HG03442 (cell line): ENCODE results near the gene IRGC.
"Not testable (repeated sequence)": the region's sequence is repeated elsewhere in the genome, so short reads cannot be mapped to it uniquely, and the experiment has no call there.

ENCODE experiments used
- ATAC-seq: cut with Tn5 transposase; IDR thresholded peaks from one replicate; pipeline ENCODE4 v1.9.1; 2021; ENCODE audit warnings: mild to moderate bottlenecking, moderate library complexity; ENCODE audit not compliant: unreplicated experiment

IRGC gene

DNA sequence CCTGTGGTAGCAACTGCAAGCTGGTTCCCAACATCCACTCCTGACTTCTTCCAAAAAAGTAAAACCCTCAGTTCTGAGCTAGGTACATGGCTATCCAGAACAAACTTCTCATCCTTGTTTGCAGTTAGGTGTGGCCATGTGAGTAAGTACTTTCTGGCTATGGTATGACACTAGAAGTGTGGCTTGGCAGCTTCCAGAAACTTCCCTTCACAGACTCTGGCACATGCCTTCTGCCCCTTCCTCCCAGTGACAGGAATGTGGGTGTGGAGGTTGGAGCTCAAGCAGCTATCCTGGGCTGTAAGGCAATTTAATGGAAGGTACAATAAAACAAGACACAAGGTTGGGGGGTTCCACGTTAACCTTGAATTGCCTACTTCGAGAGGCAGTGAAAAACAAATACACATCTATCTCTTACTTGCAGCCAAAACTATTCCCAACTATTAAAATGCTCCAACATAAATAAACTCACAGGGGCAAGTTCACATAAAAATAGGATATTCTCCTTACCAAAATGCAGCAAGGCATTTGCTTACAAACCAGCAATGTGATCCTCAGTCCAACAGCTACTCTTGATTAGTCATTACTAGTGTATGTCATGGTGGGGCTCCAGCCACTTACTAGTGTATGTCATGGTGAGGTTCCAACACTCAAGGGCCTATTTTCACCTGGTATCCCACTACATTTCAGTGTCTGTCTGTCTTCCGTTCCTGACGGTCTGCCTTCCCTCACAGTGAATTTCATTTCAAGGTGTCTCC, 35.8 kb downstream of the IRGC start:
- no peak for ATAC-seq

DNA sequence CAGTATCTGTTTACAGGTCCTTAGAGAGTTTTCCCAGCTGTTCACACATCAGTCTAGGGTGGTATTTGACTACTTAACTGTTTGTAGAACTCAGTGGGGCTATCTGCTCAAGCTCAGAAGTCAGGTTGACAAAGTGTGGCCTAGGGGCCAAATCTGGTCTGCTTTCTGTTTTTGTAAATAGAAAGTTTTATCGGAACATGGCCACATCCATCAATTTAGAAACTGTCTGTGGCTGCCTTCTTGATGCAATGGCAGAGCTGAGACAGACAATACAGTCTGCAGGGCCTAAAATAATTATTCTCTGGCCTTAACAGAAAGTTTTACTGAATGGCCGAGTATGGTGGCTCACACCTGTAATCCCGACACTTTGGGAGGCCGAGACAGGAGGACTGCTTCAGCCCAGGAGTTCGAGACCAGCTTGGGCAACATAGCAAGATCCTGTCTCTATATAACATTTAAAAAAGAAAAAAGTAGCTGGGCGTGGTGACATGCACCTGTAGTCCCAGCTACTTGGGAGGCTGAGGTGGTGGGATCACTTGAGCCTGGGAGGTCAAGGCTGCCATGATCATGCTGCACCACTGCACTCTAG, 36.5 kb downstream of the IRGC start:
- no peak for ATAC-seq

DNA sequence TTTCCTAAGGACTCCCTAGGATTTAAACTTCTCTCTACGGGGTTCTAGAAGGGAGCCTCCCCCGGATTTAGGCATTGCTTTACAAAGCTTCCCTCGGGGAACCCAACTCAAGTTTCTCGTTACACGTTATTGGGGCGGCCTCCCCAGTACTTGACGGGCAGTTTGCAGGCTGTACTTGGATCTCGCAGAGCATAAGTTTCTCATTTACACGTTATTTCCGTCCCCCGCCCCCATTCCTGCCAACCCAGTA, 38.3 kb downstream of the IRGC start:
- ATAC-seq: no peak

DNA sequence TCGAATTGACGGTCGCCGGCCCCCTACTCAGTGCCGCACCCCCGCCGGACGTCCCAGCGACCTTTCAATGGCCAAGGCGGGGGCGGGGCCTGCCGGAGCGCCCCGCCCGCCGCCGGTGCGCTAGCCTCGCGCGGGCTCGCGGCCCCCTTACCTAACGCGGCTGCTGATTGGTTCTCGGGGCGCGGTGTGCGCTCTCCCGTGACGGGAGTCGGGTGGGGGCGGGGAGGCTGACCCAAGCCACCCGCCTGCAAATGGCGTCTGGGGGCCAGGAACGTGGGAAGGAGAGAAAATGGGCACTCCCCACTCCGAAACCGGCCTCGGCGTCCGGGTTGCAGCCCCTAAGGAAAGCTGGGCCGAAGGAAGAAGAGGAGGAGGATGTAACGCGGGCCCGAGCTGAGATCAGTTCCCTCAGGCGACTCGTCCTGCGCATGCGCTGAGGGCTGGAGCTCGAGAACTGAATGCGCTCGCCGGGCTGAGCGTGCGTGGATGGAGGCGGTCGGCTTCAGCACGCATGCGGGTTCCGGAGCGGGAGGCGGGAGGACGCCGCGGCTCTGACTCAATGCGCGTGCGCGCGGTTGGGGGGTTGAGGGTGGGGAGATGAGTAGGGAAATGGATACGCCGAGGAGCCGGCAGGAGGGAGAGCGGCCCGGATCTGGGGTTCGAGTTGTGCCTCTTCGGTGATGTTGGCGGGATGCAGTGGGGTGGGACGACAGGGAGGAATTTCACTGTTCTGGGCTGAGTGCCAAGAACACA, 38.8 kb downstream of the IRGC start, which contains the start of gene SMG9:
TSS of gene SMG9 (minus strand) at position 460 of the 753 bp plus-strand sequence. CDS start 4,221 bp downstream, outside the sequence.
- peak; percentile 59 for ATAC-seq

DNA sequence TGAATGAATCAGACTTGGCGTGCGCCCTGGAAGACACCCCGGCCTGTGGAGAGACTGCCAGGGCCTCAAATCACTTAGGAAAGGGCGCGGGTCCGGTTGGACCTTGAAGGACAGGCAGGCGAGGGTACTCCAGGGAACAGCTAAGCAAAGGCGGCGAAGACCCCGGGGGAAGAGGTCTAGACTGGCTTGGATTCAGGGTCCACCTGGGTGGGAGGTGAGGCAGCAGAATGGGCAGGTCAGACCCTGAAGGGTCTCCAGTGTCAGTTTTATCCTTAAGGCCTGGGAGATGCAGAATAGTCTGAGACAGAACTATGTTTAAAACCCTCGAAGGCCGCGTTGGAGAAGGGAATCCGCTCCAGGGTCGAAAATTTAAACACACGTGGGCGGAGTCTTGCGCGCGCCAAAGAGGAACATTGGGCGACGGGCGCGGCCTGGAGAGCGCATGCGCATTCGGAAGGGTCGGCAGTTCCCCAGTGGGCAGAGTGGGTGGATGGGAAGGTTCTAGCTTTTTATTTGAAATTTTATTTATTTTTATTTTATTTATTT, 39.5 kb downstream of the IRGC start:
- peak; percentile 18 for ATAC-seq

DNA sequence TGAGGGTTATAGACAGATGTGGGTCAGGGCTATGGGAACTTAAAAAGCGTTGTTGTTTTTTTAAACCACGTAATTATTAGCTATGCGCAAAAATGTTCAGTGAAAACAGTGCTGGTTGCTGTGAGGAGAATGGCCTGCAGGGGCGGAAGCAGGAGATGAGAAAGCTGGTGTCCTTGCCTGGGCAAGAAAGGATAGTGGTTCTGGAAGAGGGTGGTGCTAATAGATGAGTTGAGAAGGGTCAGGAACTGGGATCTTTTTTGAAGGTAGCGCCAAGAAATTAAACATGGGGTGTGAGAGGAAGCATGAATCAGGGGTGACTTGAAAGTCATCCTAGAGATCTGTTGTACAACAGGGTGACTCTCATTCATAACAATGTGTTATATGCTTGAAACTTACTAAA, 43.6 kb downstream of the IRGC start:
- ATAC-seq: no peak

DNA sequence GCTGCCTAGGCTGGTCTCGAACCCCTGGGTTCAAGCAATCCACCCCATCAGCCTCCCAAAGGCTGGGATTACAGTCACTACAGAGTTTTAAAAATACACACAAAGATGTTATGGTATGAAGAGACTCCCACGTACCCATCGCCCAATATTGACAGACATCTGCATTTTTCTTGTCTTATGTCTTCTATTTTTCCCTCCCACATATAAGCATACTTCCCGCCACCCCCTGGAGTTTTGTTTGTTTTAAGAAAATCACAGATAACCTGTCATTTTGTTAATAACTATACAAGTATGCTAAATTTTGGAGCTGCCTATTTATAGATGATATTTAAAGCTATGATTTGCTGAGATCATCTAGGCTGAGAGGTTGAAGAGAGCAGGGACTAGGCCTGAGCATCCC, 45.1 kb downstream of the IRGC start:
- no peak for ATAC-seq

DNA sequence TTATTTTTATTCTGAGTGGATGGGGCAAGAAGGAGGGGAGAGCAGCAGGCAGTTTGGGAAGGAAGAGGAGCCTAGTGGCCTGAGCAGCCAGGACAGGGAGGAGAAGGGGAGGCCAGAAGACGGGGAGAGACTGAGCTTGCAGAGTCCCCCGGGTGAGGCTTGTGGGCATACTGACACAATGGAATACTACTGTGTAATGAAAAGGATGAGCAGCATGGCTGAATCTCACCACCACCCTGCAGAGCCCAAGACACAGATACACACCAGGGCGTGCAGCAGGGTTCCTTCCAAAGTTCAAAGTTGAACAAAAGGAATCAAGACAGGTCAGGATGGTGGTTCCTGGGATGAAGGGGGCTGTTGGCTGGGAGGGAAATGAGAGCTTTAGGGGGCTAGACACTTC, 46.9 kb downstream of the IRGC start:
- no peak for ATAC-seq

DNA sequence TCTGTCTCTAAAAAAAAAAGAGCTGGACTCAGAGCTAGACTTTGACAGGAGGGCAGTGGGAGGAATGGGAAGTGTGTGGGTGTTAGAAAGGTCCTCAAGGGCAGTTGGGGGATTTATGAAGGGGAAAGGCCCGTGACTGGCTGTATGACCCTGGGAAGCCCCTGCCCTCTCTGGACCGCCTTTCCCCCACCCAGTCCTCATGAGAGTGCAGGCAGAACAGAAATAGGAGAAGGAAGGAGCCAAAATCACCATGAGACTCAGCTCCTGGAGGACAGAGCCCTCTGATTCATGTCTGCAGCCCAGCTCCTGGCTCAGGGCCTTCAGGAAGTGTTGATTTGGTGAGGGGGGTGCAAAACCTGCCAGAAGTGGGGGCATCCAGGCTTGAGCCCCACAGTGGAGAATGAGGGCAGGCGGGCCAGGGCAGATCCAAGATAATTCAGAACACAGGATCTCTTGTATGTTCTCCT, 47.6 kb downstream of the IRGC start:
- ATAC-seq: no peak

DNA sequence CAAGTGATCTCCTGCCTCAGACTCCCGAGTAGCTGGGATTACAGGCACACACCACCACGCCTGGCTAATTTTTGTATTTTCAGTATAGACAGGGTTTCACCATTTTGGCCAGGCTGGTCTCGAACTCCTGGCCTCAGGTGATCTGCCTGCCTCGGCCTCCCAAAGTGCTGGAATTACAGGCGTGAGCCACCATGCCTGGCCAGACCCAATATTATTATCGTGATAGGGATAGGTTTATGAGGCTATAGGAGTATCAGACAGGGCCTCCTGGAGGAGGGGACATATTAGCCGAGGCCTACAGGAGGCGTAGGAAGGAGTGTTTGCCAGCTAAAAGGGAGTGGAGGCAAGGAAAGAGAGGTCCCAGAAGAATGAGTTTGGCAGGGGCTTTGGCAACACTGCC, 48.8 kb downstream of the IRGC start:
- ATAC-seq: not testable (repeated sequence)

DNA sequence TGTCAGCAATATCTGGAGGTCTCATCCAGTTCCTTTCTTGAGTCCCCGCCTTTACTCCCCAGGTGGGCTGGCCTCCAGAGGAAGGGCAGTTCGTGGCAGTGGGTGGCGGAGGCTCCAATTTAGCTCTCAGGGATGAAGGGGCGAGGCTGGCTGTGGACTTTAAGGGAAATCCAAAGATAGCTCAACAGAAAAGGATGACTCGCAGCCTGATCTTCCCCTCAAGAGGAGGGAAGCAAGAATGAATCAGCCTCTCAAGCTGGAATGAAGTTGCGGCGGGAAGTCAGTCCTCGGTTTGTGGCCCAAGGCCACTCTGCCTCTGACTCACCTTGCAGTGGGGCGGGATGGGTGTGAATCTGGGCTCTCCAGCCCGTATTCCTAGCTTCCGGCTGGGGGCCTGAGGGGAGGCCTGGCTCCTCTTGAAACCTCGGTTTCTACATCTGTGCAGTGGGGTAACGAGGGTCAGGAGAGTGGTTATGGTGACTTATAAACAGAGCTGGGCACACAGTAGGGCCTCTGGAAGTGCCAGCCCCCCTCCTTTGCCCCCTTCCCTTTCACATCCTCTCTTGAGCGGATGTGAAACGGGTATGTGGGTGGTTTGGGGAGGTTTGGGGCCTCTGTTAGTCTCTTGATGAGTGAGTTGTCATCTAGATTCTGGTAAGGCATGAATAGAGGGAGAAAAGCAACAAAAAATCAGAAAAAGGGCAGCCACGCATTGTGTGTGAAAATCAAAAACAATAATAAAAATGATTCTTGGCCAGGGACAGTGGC, 49.4 kb downstream of the IRGC start:
- ATAC-seq: peak; percentile 61

DNA sequence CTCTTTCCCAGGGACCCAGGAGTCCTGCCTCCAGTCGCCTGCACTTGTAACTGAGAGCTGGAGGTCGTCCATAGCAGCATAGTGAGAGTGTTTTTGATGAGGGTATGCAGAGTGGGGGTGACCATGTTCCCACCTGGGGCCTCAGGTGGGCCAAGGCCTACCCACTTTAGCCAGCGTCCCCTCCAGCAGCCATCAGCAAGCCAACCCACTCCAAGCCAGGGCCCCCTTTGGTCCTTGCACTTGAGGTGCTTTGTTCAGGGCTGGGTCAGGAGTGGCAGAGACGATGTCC, 50.8 kb downstream of the IRGC start:
- no peak for ATAC-seq

DNA sequence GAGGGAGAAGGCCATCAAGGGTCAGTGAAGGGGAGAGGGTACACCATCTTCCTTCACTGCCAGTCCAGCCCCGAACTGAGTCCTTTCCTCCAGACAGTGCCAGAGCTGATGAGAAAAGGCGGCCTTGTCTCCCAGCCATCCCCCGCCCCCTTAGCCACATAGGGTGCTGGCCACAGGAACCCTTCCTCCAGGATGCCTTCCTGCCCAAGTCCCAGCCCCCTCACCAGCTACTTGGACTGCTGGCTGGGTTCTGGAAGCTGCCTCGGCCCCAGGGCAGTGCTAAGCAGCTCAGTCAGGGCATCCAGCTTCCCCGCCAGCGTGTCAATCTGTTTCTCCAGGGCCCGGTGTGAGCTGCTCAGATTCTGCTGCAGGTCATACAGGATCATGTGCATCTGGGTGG, 51.4 kb downstream of the IRGC start:
- no peak for ATAC-seq

DNA sequence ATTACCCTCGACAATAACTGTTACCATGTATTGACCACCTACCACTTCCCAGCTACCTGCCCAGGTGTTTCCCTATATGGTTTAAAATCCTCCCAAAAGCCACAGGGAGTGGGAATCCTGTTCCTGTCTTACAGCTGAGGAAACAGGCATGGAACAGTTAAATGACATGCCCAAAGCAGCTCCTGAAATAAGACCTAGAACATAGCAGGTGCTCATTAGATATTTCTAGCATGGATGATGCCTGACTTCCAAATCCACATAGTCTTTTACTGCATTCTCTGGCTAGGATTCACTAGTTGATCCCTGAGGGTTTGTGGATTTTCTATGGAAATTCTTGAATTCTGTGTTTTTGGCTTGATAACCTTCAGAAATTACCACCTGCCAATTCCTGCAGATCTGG, 51.9 kb downstream of the IRGC start:
- no peak for ATAC-seq

DNA sequence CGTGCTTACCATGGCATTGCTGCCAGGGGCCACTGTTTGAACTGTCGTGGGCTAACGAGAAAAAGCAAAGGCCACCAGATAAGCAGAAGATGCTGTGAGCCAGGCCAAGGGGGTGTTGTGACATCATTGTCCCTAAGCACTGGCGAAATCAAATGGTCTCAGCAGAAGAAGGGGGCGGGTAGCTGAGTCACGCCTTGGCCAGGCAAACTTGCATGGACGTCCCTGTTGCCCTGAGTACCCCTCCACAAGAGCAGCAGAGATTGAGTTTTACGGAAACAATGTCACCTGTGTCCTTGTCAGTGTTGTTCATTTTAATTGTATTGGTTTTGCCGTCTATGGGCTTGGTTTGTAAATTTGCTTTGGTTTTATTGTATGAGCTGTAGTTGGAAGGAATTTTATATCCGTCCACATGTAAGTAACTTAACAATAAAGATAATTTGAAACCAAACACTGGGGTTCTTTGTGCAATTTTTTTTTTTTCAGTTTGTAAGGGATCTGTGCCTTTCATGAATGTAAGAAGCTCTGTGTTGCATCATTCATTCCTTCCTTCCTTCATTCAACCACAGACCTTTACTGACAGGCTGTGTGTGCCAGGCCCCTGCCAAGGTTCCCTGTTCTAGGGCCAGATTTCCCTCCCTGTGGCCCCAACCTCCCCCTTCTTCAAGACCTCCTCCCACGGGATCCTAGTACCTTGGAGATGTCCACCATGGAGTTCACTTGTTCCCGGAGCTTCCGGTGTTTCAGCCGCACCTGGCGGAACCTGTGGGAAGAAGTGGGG, 52.6 kb downstream of the IRGC start:
- ATAC-seq: no peak

DNA sequence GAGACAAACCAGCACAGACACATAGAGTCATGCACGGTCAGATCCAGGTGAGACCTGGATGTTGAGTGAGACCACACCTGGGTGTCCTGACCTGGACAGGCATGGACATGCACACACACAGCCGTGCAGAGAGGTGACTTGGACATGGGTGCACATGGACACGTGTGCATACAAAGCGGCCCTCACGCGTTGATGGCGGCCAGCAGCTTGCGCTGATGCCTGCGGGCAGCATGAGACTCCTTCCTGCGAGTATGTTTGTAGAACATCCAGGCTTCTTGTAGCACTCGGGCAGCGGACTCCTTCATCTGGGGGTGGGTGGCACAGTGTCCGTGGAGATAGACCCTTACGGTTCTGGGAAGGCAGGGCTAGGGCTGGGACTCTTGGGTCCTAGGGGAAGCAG, 53.4 kb downstream of the IRGC start:
- ATAC-seq: no peak
